Breast epithelium (tissue), 3 donors: ENCODE measurements around the gene TPSD1.
"Not testable (repeated sequence)": the region's sequence is repeated elsewhere in the genome, so short reads cannot be mapped to it uniquely, and the experiment has no call there.

ENCODE experiments used
- CTCF ChIP-seq, 3 donors: fragments of 450-650 bp; IDR thresholded peaks; one replicate each; pipeline ENCODE4 v1.5.1; 2016 to 2017; ENCODE audit warnings: antibody characterized with exemption in 3 of 3, mild to moderate bottlenecking in 3 of 3, moderate library complexity in 3 of 3
- POLR2AphosphoS5 ChIP-seq, 3 donors: sonication (generic); formaldehyde crosslinking; IDR thresholded peaks; one replicate each; pipeline ENCODE4 v1.6.1; 2017; ENCODE audit warnings: antibody characterized with exemption in 3 of 3

- TF ChIP-seq CTCF, POLR2AphosphoS5 (IDR thresholded peaks at IDR 0.05): not testable (repeated sequence)
These were observed 16.0 kb downstream of the TPSD1 start for GRCh38 chr16:1271724-1272413.
